UCSD-AML1 (cell line): ENCODE results near the gene CEMIP.

Experiments used
- DNase-seq: peaks from one replicate; lab custom pipeline; 2025; ENCODE audit not compliant: unreplicated experiment; lab: John Stamatoyannopoulos, UW

The CEMIP gene

DNA sequence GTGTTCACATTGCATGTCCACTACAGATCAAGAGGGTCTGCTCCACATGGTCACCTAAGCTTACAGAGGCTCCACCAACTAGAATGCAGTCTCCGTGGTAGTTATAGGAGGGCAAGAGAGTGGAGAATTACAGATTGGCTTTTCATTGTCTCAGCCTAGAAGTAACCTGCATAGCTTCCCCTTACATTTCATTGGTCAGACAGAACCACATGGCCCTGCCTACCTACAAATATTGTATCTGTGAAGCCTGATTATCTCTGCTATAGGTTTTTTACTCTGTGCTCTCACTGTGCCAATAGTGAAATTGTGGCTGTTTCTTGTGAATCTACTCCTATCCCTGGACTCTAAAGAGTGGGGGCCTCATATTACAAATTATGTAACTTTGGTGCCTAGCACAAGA lies 219.1 kb downstream of the CEMIP start:
- no peak for DNase-seq

DNA sequence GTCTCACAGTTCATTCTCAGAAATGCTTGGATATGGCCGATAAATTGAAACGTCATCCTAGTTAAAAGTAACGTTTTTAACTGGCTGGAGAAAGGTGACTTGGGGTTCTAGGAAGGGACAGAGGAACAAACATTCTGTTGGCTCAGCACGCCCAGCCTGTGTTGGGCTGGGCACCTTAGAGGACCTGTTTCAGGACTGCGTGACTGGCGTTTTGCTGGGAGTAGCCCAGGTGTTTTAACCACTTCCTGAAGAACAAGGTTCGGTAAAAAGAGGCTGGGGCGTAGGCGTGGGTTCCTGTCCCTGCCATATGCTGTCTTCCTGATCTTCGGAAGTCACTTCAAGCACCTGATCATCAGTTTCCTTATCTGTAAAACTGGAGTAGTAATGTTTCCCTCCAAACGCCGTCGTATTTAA lies 220.5 kb downstream of the CEMIP start:
- peak; percentile 54 for DNase-seq

DNA sequence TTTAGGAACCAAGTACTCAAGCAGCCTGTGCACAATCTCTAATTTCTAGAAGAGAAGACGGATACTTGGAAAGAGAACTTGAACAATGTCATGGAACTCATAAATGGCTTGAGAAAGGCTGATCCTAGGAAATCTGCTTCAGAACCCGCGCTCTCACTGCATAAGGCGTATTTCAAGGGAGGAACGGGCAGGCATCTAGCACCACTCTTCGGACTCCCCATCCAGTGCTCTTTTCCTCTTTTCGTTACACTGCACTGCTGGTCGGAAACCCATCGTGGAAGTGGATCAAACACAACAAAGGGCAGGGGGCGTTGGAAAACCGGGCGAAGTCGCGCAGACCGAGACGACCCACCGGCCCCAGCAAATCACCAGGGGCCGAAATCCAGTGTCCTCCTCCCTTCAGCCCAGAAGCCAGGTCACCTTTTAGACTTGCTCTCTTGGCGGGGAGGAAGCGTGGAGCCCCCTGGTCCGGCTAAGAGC lies 221.0 kb downstream of the CEMIP start:
- DNase-seq = no peak

DNA sequence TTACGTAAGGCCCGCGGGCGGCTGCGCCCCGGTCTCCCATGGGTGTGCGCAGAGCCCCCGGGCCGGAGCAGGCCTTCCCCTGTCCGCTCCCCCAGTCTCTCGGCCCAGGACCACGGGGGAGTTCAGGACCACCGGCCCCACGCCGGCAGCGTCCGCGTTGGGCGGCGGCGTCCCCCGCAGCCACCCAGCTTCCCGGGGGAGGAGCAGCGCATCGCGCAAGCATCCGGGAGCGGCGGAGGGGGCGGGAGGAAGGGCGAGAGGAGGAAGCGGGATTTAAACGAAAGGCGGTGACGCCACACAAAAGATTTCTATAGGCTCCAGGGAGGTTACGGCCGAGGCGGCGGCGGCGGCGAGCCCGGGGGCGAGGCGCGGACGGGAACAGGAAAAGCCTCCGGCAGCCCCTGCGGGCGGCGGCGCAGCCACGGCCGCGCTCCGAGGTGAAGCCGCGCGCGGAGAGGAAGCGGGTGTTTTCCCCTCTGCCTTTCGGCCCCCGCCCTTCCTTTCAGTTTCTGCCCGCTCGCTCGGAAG lies 221.5 kb downstream of the CEMIP start, which contains the start of gene TLNRD1:
Gene TLNRD1 (plus strand): TSS at position 300 of the 528 bp plus-strand sequence. CDS start 1,349 bp downstream, outside the sequence.
- peak; percentile 92 for DNase-seq
